ENCODE data around the gene YWHAH.

YWHAH gene

GRCh38 chr22:31970490-31971444 is 26.4 kb downstream of the YWHAH start (continued):
- TF ChIP-seq BCL6B (tag by site-specific recombination; IDR thresholded peaks at IDR 0.05) (0 out of 2 replicates have a peak, but pooled peaks have one; percentile 10), PATZ1 (tag by site-specific recombination; IDR thresholded peaks at IDR 0.05) (peak; percentile 61), ZNF324 (tag by site-specific recombination; IDR thresholded peaks at IDR 0.05) (no peak; the same call in 1 of the 2 replicates), IKZF3 (tag by site-specific recombination; IDR thresholded peaks at IDR 0.05) (peak; percentile 97), ZNF24 (tag by site-specific recombination; IDR thresholded peaks at IDR 0.05) (no peak), PBX3 (CRISPR knock-in tag; IDR thresholded peaks at IDR 0.05) (no peak; the same call in 1 of the 2 replicates), ZNF341 (tag by site-specific recombination; IDR thresholded peaks at IDR 0.05; ENCODE audit: low read depth) (peak; percentile 73), ZNF791 (tag by site-specific recombination; IDR thresholded peaks at IDR 0.05) (no peak), SP3 (tag by site-specific recombination; IDR thresholded peaks at IDR 0.05) (peak; percentile 97)
- TF ChIP-seq, protein P1, sequence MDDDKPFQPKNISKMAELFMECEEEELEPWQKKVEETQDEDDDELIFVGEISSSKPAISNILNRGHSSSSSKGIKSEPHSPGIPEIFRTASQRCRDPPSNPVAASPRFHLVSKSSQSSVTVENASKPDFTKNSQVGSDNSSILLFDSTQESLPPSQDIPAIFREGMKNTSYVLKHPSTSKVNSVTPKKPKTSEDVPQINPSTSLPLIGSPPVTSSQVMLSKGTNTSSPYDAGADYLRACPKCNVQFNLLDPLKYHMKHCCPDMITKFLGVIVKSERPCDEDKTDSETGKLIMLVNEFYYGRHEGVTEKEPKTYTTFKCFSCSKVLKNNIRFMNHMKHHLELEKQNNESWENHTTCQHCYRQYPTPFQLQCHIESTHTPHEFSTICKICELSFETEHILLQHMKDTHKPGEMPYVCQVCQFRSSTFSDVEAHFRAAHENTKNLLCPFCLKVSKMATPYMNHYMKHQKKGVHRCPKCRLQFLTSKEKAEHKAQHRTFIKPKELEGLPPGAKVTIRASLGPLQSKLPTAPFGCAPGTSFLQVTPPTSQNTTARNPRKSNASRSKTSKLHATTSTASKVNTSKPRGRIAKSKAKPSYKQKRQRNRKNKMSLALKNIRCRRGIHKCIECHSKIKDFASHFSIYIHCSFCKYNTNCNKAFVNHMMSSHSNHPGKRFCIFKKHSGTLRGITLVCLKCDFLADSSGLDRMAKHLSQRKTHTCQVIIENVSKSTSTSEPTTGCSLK (tag by site-specific recombination; IDR thresholded peaks at IDR 0.05), result no peak

DNA sequence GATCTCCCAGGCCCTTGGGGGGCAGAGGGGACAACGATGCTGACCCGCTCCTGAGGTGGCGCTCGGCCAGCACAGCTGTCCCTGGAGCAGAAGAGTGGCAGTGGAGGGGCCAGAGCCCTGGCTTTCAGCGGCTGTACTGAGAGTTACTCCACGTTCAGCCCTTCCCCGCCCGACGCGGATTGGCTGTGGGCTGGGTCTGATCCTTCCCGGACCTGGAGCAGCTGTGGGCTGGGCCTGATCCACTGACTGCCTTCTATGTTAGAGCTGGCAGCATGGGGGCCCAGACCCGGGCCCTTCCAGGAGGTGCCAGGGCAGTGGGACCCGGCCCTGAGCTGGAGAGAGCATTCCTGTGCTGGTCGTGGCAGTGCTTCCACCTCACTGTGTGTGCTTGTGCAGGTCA is 27.8 kb downstream of the YWHAH start:
- Histone ChIP-seq H3K4me1 (ENCODE audit: control insufficient read depth, insufficient read depth, low read length) (no peaks in the 10 kb centered on the region), H3K36me3 (ENCODE audit: control insufficient read depth in 2 of 2, insufficient read depth in 1 of 2, low read length in 2 of 2) (no peaks in the 10 kb centered on the region), H3K4me3 (ENCODE audit: low read depth, low read length) (no peak overlapping the region), H3K27ac (ENCODE audit: extremely low read depth, low read depth, low read length) (no peak overlapping the region), H3K9me3 (ENCODE audit: control insufficient read depth, insufficient read depth, low read depth, low read length) (no peaks in the 10 kb centered on the region)
- CTCF ChIA-PET, result interaction anchor here (0.9 to 11.9 kb wide), 3 partner anchors 109 to 307 kb away, joined by 3 to 309 read pairs (median 10); no protein-coding TSS in a partner anchor
- POLR2A ChIA-PET, result interaction anchor here (0.7 kb wide), 1 partner anchor 54 kb away, joined by 4 read pairs; no protein-coding TSS in a partner anchor
- TF ChIP-seq TRIM28 (IDR thresholded peaks at IDR 0.05; ENCODE audit: borderline replicate concordance, low read length) (no peak), ZNF830 (tag by site-specific recombination; IDR thresholded peaks at IDR 0.05; ENCODE audit: low read depth) (no peak), ZNF792 (tag by site-specific recombination; IDR thresholded peaks at IDR 0.05) (no peak), GLI2 (tag by site-specific recombination; IDR thresholded peaks at IDR 0.05; ENCODE audit: borderline replicate concordance, low read depth) (no peak), ZNF776 (tag by site-specific recombination; IDR thresholded peaks at IDR 0.05; ENCODE audit: borderline replicate concordance) (no peak), ZNF530 (tag by site-specific recombination; IDR thresholded peaks at IDR 0.05; ENCODE audit: low read depth) (no peak), BCL11B (tag by site-specific recombination; IDR thresholded peaks at IDR 0.05; ENCODE audit: low read depth) (no peak), MYNN (tag by site-specific recombination; IDR thresholded peaks at IDR 0.05; ENCODE audit: borderline replicate concordance) (no peak), ZNF76 (tag by site-specific recombination; IDR thresholded peaks at IDR 0.05; ENCODE audit: borderline replicate concordance, low read depth) (no peak), SETDB1 (IDR thresholded peaks at IDR 0.05; ENCODE audit: insufficient read length, low read length) (no peak), ZFP69B (tag by site-specific recombination; IDR thresholded peaks at IDR 0.05) (no peak)
- TF ChIP-seq, protein P2, sequence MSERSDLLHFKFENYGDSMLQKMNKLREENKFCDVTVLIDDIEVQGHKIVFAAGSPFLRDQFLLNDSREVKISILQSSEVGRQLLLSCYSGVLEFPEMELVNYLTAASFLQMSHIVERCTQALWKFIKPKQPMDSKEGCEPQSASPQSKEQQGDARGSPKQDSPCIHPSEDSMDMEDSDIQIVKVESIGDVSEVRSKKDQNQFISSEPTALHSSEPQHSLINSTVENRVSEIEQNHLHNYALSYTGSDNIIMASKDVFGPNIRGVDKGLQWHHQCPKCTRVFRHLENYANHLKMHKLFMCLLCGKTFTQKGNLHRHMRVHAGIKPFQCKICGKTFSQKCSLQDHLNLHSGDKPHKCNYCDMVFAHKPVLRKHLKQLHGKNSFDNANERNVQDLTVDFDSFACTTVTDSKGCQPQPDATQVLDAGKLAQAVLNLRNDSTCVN (tag by site-specific recombination; optimal IDR thresholded peaks at IDR 0.05), result no peak
- TF ChIP-seq, protein P3, sequence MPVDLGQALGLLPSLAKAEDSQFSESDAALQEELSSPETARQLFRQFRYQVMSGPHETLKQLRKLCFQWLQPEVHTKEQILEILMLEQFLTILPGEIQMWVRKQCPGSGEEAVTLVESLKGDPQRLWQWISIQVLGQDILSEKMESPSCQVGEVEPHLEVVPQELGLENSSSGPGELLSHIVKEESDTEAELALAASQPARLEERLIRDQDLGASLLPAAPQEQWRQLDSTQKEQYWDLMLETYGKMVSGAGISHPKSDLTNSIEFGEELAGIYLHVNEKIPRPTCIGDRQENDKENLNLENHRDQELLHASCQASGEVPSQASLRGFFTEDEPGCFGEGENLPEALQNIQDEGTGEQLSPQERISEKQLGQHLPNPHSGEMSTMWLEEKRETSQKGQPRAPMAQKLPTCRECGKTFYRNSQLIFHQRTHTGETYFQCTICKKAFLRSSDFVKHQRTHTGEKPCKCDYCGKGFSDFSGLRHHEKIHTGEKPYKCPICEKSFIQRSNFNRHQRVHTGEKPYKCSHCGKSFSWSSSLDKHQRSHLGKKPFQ (tag by site-specific recombination; IDR thresholded peaks at IDR 0.05), result no peak

Measured in HEK293 (cell line).